NCI-H1694 treated with DMSO at 0.1 percent for 48 hours (cell line): ENCODE results near the gene RBP2.
A peak's percentile ranks its signal among the peaks of the same experiment; 100 is the strongest.

Experiments
- DNase-seq: peaks from one replicate; lab custom pipeline; 2025; lab: John Stamatoyannopoulos, UW

The RBP2 gene

GRCh38 chr3:139481116-139481515 lies 4.8 kb upstream of the RBP2 start:
- DNase-seq = no peak

GRCh38 chr3:139480585-139480984 lies 4.3 kb upstream of the RBP2 start:
- no peak for DNase-seq

- no peak for DNase-seq
Measured at GRCh38 chr3:139477710-139478640, 1.7 kb upstream of the RBP2 start.

- DNase-seq = no peak
Measured at GRCh38 chr3:139473155-139473771, 3.1 kb downstream of the RBP2 start.

GRCh38 chr3:139472380-139473010 lies 3.8 kb downstream of the RBP2 start:
- DNase-seq = peak; percentile 2

- no peak for DNase-seq
Measured at GRCh38 chr3:139470199-139470598, 6.1 kb downstream of the RBP2 start.

GRCh38 chr3:139468399-139468798 lies 7.9 kb downstream of the RBP2 start:
- DNase-seq = no peak

GRCh38 chr3:139466360-139466759 lies 10.0 kb downstream of the RBP2 start:
- DNase-seq = no peak

GRCh38 chr3:139465636-139466035 lies 10.7 kb downstream of the RBP2 start:
- no peak for DNase-seq

GRCh38 chr3:139463466-139463865 lies 12.8 kb downstream of the RBP2 start:
- no peak for DNase-seq

- DNase-seq = no peak
Measured at GRCh38 chr3:139460529-139460928, 15.8 kb downstream of the RBP2 start.

GRCh38 chr3:139460076-139460475 lies 16.2 kb downstream of the RBP2 start:
- DNase-seq = no peak

GRCh38 chr3:139458348-139458747 lies 18.0 kb downstream of the RBP2 start:
- no peak for DNase-seq

GRCh38 chr3:139457066-139457465 lies 19.2 kb downstream of the RBP2 start:
- DNase-seq = no peak

GRCh38 chr3:139456386-139456785 lies 19.9 kb downstream of the RBP2 start:
- no peak for DNase-seq

GRCh38 chr3:139455855-139456254 lies 20.5 kb downstream of the RBP2 start:
- DNase-seq = peak; percentile 21

- DNase-seq = no peak
Measured at GRCh38 chr3:139455206-139455605, 21.1 kb downstream of the RBP2 start.

- DNase-seq = no peak
Measured at GRCh38 chr3:139454346-139454745, 22.0 kb downstream of the RBP2 start.

GRCh38 chr3:139450159-139450558 lies 26.2 kb downstream of the RBP2 start:
- DNase-seq = no peak

- DNase-seq = no peak
Measured at GRCh38 chr3:139449566-139449965, 26.8 kb downstream of the RBP2 start.

- DNase-seq = peak; percentile 3
Measured at GRCh38 chr3:139448104-139448503, 28.2 kb downstream of the RBP2 start.

- DNase-seq = no peak
Measured at GRCh38 chr3:139447486-139447885, 28.8 kb downstream of the RBP2 start.

GRCh38 chr3:139444446-139444845 lies 31.9 kb downstream of the RBP2 start:
- DNase-seq = no peak
